ENCODE results near the gene GJA4. TPM values are rescaled to one million over a fixed set of nuclear protein-coding genes. Genes with fewer than 3 reads are reported as not detected.

GJA4 gene
- 3.9 TPM for total RNA-seq

DNA sequence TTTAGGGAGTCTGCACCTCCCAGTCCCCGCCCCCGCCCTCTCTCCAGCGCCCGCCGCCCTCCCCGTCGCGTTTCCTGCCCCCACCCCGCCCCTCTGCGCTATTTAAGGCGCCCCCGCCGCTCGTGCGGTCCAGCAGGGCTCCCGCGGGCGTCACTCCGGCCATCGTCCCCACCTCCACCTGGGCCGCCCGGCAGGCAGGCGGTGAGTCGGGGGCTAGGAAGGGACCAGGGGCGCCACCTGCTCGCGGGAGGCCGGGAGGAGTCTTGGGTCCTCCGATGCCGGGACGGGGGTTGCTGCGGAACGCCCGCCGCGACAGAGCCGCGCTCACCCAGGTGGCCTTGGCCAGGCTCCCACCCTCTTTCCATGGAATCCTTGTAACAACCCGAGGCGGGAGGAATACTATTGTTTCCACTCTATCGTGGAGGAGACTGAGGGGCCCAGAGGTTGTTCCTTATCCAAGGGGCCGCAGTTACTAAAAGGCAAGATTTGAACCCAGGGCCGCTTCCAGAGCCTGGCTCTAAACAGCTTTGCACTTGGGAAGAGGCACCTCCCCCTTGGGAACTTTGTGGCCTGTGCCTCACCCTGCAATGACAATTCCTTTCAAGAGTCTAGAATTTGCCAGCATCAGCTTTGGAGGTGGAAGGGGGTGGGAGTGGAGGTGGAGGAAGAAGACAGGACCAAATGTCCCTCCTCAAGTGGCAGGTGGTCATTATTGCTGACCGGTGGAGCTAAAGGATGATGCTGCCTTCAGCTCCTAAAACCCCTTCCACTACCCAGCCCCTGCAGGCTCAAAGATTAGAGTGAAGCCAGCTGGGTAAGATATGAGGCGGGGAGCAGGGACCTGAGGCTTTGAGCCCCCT is at the start of gene GJA4:
Gene GJA4, plus strand, starts transcription at position 132 of the 860 bp plus-strand sequence. CDS start 1,215 bp downstream, outside the sequence.

GRCh38 chr1:34754964-34755637 is 37.7 kb upstream of the GJA4 start, which contains the start of gene GJB5:
Gene GJB5, plus strand, starts transcription at chr1:34755047. Its CDS starts 2,284 bp downstream, at chr1:34757331.

DNA sequence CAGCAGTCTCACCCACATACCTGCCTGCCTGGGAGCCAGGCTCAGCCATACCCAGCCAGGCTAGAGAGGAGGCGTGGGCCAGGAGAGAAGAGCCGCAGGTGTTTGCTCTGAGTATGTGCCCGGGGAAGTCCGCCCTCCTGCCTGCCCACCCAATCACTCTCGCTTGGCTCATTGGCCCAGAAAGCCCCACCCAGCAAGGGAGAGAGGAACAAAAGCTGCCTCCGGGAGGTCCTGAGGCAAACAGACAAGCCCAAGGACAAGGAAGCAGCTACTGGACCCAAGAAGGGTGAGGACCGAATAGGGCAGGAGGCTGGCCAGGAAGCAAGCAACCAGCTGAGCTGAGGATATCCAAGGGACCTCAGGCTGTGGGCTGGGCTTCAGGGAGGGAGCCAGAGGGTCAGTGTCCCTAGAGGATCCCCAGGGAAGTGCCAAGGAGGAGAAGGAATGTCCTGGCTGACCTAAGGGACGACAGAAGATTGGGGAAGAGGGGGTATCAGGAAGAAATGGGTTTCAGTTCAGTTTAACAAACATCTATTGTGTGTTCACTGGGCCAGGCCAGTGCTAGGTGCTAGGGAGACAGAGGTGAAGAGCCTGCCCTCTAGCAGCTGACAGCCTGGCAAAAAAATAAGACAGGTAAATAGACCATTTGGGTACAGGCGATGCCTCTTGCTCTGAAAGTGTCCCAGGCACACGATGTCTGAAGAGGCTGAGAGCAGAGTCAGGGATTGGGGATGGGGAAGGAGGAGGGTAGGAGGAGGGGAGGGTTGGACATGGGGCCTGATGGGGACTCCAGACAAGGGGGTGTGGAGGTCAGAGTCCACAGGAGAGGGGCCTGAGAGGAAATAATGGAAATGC is 33.1 kb upstream of the GJA4 start, which contains the start of gene GJB4:
Gene GJB4, plus strand, starts transcription at position 238 of the 855 bp plus-strand sequence. CDS start 1,515 bp downstream, outside the sequence.

GRCh38 chr1:34781071-34781843 is 11.5 kb upstream of the GJA4 start, which contains the start of gene GJB3:
Gene GJB3, plus strand, starts transcription at chr1:34781214. Its CDS starts 3,549 bp downstream, at chr1:34784763.

Other genes starting within 250 kb of the GJA4 start
- gene GJB5, start 38.0 kb upstream of the GJA4 start, total RNA-seq, result not detected
- not detected for gene GJB4, start 33.3 kb upstream of the GJA4 start, total RNA-seq
- gene GJB3, start 11.8 kb upstream of the GJA4 start, total RNA-seq, result not detected
- 14.3 TPM for gene SMIM12, start 66.8 kb downstream of the GJA4 start, total RNA-seq
- gene DLGAP3, start 136.7 kb downstream of the GJA4 start, total RNA-seq, result 23.8 TPM
- 7.8 TPM for gene TMEM35B, start 192.3 kb downstream of the GJA4 start, total RNA-seq
- 39.9 TPM for gene ZMYM6, start 238.9 kb downstream of the GJA4 start, total RNA-seq

All from diencephalon (tissue), 1 donor.